Breast epithelium (tissue), 4 donors: ENCODE data around the gene FYB2. TPM values are rescaled to one million over a fixed set of nuclear protein-coding genes. Genes with fewer than 3 reads are reported as not detected.

Experiments used
- DNase-seq, 2 donors: peaks; one replicate each; pipeline ENCODE4 v3.0.0-alpha.2; 2019; ENCODE audit warnings: low spot score in 2 of 2
- H3K27ac ChIP-seq, 2 donors: fragments of 200-600 bp; sonication (generic) in 1 of 2; one replicate each; pipeline ENCODE4 v1.5.1; 2016 to 2019; ENCODE audit warnings: mild to moderate bottlenecking in 1 of 2
- H3K27me3 ChIP-seq, 2 donors: fragments of 200-600 bp; sonication (generic) in 1 of 2; one replicate each; pipeline versions ENCODE4 v1.5.1 to v1.6.0; 2017 to 2019; ENCODE audit warnings: control low read depth in 1 of 2, mild to moderate bottlenecking in 1 of 2
- H3K36me3 ChIP-seq: fragments of 200-600 bp; one replicate; pipeline ENCODE4 v1.5.1; 2019
- H3K4me1 ChIP-seq, 2 donors: fragments of 200-600 bp; sonication (generic); one replicate each; pipeline ENCODE4 v1.5.1; 2016 to 2019; ENCODE audit warnings: control low read depth in 1 of 2
- H3K4me3 ChIP-seq, 3 donors: fragments of 200-600 bp; sonication (generic); 1 replicate in 2 of 3; 2 replicates in 1 of 3; pipeline ENCODE4 v1.5.1; 2016 to 2019; ENCODE audit warnings: mild to moderate bottlenecking in 3 of 3, moderate library complexity in 2 of 3
- H3K9me3 ChIP-seq, 2 donors: fragments of 200-600 bp; sonication (generic) in 1 of 2; one replicate each; pipeline ENCODE4 v1.5.1; 2016 to 2019; ENCODE audit warnings: control low read depth in 1 of 2
- CTCF ChIP-seq, 3 donors: fragments of 450-650 bp; IDR thresholded peaks; one replicate each; pipeline ENCODE4 v1.5.1; 2016 to 2017; ENCODE audit warnings: antibody characterized with exemption in 3 of 3, mild to moderate bottlenecking in 3 of 3, moderate library complexity in 3 of 3
- POLR2A ChIP-seq: fragments of 450-650 bp; IDR thresholded peaks from one replicate; pipeline ENCODE4 v1.6.1; 2016; ENCODE audit warnings: antibody characterized with exemption, mild to moderate bottlenecking, moderate library complexity
- POLR2AphosphoS5 ChIP-seq, 3 donors: sonication (generic); formaldehyde crosslinking; IDR thresholded peaks; one replicate each; pipeline ENCODE4 v1.6.1; 2017; ENCODE audit warnings: antibody characterized with exemption in 3 of 3
- intact Hi-C: fragments of 100-400 bp; cut with DNase I; formaldehyde crosslinking; loops from one replicate; pipeline ENCODE4 v1.15.1; 2023; ENCODE audit warnings: low total_unique reads
- total RNA-seq, 3 donors: library from RNA; depleted of rRNA; stranded (reverse); fragments of >200 nt; gene quantifications; one replicate each; pipeline ENCODE4 v1.1.0, GENCODE V29; 2016

The FYB2 gene
- total RNA-seq, 3 donors from 2014 or later = 11.3 to 22.9 TPM; not detected in 1

DNA sequence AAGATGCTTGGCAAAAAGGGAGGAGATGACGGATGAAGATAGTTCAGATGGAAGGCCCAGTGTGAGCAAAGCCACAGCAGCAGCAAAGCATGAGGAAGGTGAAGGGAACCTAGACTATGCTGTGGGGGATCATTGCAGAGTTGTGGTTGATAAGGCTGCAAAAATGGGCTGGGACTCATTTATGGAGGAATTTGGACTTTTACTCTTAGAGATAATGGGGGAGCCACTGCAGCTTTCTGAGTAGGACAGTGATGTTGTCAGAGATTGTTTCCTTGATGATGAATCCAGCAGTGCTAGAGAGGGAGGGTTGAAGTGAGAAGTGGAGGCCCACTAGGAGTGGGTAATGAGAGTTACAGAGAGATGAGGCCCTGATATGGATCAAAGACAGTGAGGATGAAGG lies 33.3 kb upstream of the FYB2 start:
- Histone ChIP-seq H3K27ac (no peak overlapping the region), H3K9me3 (no peaks in the 10 kb centered on the region), H3K4me1 (no peaks in the 10 kb centered on the region), H3K36me3 (no peaks in the 10 kb centered on the region), H3K4me3 (no peak overlapping the region), H3K27me3 (no peaks in the 10 kb centered on the region)
- DNase-seq = no peak
- no peak for TF ChIP-seq CTCF (IDR thresholded peaks at IDR 0.05)
- TF ChIP-seq POLR2AphosphoS5 (IDR thresholded peaks at IDR 0.05) = no peak
- no peak for TF ChIP-seq POLR2A
- intact Hi-C loops = no loop called here

- H3K36me3 ChIP-seq = no peaks in the 10 kb centered on the region
- H3K27ac ChIP-seq = no peak overlapping the region
- no peak for DNase-seq
- no peak overlapping the region for H3K4me3 ChIP-seq
- no peaks in the 10 kb centered on the region for H3K9me3 ChIP-seq
- no peak for TF ChIP-seq CTCF (IDR thresholded peaks at IDR 0.05)
- no peak for TF ChIP-seq POLR2AphosphoS5 (IDR thresholded peaks at IDR 0.05)
- TF ChIP-seq POLR2A = no peak
- H3K4me1 ChIP-seq = no peaks in the 10 kb centered on the region
- H3K27me3 ChIP-seq = no peaks in the 10 kb centered on the region
- intact Hi-C loops = no loop called here
These were observed 31.7 kb upstream of the FYB2 start for GRCh38 chr1:56850922-56851321.

- no peaks in the 10 kb centered on the region for H3K27me3 ChIP-seq
- intact Hi-C loops = no loop called here
- H3K4me1 ChIP-seq = no peaks in the 10 kb centered on the region
- no peak for DNase-seq
- no peak overlapping the region for H3K4me3 ChIP-seq
- TF ChIP-seq POLR2AphosphoS5 (IDR thresholded peaks at IDR 0.05) (no peak), POLR2A (no peak), CTCF (IDR thresholded peaks at IDR 0.05) (no peak)
- no peaks in the 10 kb centered on the region for H3K9me3 ChIP-seq
- H3K27ac ChIP-seq = no peak overlapping the region
- H3K36me3 ChIP-seq = no peaks in the 10 kb centered on the region
These were observed 31.2 kb upstream of the FYB2 start for GRCh38 chr1:56850411-56850810.

GRCh38 chr1:56849750-56850149 lies 30.5 kb upstream of the FYB2 start:
- no peak for DNase-seq
- Histone ChIP-seq H3K4me1 (no peaks in the 10 kb centered on the region), H3K36me3 (no peaks in the 10 kb centered on the region), H3K9me3 (no peaks in the 10 kb centered on the region), H3K4me3 (no peak overlapping the region), H3K27me3 (no peaks in the 10 kb centered on the region), H3K27ac (no peak overlapping the region)
- no peak for TF ChIP-seq POLR2A
- TF ChIP-seq CTCF (IDR thresholded peaks at IDR 0.05) = no peak
- TF ChIP-seq POLR2AphosphoS5 (IDR thresholded peaks at IDR 0.05) = no peak
- intact Hi-C loops = no loop called here

- Histone ChIP-seq H3K27ac (no peak overlapping the region), H3K36me3 (no peaks in the 10 kb centered on the region), H3K4me1 (no peaks in the 10 kb centered on the region), H3K4me3 (no peak overlapping the region), H3K9me3 (no peaks in the 10 kb centered on the region), H3K27me3 (no peaks in the 10 kb centered on the region)
- intact Hi-C loops = no loop called here
- no peak for DNase-seq
- TF ChIP-seq POLR2AphosphoS5 (IDR thresholded peaks at IDR 0.05) (no peak), CTCF (IDR thresholded peaks at IDR 0.05) (no peak), POLR2A (no peak)
These were observed 26.1 kb upstream of the FYB2 start for GRCh38 chr1:56845343-56845742.
